Peyer's patch (tissue), 4 donors: ENCODE measurements around the gene PPFIA4.

Experiments used
- CTCF ChIP-seq, 6 experiments: fragments of 450-650 bp in 4 of 6; fragments of 200-600 bp in 2 of 6; sonication (generic) in 1 of 6; IDR thresholded peaks; one replicate each; pipeline ENCODE4 v1.5.1; 2017 to 2019; ENCODE audit warnings: antibody characterized with exemption in 6 of 6, mild to moderate bottlenecking in 3 of 6, moderate library complexity in 1 of 6
- POLR2A ChIP-seq, 2 donors: fragments of 450-650 bp; IDR thresholded peaks; one replicate each; pipeline ENCODE4 v1.5.1; 2017; ENCODE audit warnings: antibody characterized with exemption in 2 of 2, mild to moderate bottlenecking in 2 of 2, moderate library complexity in 2 of 2

GRCh38 chr1:203052601-203053000 is 26.3 kb downstream of the PPFIA4 start:
- TF ChIP-seq POLR2A (IDR thresholded peaks at IDR 0.05) (no peak), CTCF (IDR thresholded peaks at IDR 0.05) (no peak)
